Stimulated activated naive CD4-positive, alpha-beta T cell (primary cell): Measurements from ENCODE around the gene RNF157.
"Not testable (repeated sequence)": the region's sequence is repeated elsewhere in the genome, so short reads cannot be mapped to it uniquely, and the experiment has no call there.

Source experiments
- DNase-seq, 6 experiments: peaks; one replicate each; lab custom pipeline; 2025; lab: John Stamatoyannopoulos, UW

The RNF157 gene

DNA sequence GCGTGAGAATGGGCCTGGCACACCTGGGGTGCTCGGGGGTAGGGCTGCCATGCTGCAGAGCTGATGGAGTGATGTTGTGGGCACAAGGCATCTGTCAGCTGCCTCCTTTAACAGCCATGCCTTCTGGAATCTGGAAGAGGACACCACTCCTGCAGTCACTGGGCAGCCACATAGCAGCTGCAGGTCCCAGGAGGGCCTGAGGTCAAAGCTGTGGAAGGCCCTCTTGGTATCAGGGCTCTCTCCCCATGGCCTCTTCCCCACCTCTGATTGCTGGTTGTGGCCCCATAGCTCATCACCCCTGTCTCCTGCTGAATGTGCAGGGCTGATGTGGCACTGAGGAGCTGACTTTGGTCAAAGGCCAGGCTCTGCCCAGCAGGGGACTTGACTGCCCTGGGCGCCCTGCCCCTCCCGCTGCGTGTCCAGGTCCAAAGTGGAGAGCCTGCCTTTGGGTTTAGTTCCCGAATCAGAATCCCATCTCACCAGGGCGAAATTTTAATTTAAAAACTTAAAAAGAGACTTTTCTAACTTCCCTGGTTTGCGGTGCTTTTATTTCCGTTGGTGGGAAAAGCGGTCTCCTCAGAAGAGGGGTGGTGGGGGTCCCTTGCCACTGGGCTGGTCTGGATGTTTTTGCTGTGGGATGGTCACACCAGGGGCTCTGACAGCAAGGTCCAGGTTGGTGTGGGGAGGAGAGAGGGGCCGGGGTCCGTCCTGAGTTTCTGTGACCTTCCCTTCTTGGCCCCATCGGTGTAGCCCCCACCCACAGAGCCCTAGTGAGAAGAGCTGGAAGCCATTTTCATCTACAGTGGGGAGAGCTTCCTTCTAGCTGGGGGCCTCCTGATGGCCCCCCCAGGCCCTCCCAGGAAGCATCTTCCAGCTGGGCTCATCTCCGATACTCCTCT lies 30.7 kb upstream of the RNF157 start:
- DNase-seq, result peak in 4 of 6 experiments; percentile 19 to 43 (median 36)

DNA sequence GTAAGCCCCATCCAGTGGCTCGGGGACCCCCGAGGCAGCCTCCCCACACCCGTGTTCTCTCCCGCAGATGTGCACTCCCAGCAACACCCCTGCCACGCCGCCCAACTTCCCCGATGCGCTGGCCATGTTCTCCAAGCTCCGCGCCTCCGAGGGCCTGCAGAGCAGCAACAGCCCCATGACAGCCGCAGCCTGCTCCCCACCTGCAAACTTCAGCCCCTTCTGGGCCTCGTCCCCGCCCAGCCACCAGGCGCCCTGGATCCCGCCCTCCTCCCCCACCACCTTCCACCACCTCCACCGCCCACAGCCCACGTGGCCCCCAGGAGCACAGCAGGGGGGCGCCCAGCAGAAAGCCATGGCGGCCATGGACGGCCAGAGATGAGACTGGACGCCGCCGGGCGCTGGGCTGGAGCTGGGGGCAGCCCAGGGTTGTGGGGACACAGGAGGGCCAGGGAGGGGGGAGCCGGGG lies 29.9 kb upstream of the RNF157 start:
- peak in 2 of 6 experiments; percentile 11 to 31 for DNase-seq

DNA sequence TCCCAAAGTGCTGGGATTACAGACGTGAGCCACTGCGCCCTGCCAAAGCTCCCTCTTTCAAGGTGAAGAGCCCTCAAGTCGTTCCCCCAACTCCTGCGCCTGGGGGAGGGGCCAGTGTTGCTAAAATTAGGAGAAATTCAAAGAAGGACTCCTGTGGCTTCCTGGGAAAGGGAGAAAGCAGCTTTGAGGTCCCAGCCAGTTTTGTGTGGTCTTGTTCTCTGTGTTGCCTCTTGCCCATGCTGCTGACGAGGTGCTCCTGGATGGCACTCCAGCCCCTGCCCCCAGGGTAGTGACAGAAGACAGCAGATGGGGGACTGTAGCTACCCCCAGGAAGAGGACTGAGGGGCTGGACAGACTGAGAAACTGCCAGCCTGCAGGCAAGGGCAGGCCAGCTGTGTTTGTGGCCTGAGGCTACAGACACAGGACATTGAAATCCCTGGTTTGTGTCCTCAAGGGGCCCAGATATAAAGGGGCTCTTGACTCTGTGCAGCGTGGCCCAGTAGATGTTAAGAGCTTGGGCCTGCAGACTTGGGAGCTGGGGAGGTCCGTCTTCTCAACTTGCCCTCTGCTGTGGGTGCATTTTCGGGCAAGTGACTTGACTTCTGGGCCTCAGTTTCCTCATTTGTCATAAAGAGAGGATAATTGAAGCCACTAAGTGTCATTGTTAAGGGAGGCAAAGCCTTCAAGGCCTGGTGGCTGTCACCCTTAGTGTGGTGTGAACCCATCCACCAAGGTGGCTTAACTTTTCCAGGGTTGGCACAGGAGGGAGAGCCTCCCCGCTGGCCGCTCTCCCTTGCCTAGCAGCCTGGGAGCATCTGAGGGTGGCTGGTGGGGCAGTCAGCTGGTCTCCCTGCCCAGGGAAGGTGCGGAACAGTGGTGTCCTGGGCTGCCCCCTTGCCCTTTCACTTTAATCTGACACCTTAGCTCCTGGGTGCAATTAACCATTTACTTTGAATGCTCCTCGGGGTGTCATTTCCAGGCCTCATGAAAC lies 29.0 kb upstream of the RNF157 start:
- DNase-seq, result peak in 1 of 6 experiments; percentile 13

DNA sequence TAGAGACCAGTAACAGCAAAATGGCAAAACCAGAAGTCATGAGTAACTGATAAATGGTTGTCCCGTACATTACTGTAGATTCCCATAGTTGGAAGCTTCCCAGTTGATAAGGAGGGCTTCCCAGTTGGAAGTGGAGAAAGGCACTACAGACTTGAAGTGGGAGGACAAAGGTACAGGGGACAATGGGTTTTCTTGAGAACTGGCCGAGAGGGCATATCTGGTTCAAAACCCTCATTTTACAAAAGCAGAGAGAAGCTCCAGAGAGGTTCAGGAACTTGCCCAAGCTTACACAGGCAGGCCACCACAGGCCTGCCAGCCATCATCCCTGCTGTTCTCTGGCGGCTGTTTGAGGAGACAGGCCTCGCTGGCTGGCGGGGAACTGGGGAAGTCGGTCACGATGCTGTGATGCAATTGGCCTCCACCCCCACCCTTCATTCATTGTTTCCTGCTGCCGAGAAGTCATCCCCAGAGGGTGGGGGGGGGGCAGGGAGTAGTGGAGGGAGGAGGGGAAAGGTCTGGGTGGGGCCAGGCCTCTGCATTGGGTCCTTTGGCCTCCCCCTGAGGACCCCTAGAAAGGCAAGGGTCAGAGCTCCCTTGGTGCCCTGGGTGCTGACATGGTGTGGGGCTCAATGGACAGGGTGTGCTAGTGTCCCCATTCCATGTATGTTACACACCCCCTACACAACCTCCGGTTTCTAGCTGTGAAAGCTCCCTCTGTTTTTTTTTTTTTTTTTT lies 27.9 kb upstream of the RNF157 start:
- DNase-seq, result peak; percentile 47 to 61 (median 55)

DNA sequence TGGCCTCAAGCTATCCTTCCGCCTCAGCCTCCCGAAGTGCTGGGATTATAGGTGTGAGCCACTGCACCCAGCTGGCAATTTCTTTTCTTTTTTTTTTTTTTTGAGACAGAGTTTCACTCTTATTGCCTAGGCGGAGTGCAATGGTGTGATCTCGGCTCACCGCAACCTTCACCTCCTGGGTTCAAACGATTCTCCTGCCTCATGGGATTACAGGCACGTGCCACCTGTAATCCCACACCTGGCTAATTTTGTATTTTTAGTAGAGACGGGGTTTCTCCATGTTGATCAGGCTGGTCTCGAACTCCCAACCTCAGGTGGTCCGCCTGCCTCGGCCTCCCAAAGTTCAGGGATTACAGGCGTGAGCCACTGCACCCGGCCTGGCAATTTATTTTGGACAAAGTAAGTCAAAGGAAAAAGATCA lies 27.3 kb upstream of the RNF157 start:
- DNase-seq, result not testable (repeated sequence)

DNA sequence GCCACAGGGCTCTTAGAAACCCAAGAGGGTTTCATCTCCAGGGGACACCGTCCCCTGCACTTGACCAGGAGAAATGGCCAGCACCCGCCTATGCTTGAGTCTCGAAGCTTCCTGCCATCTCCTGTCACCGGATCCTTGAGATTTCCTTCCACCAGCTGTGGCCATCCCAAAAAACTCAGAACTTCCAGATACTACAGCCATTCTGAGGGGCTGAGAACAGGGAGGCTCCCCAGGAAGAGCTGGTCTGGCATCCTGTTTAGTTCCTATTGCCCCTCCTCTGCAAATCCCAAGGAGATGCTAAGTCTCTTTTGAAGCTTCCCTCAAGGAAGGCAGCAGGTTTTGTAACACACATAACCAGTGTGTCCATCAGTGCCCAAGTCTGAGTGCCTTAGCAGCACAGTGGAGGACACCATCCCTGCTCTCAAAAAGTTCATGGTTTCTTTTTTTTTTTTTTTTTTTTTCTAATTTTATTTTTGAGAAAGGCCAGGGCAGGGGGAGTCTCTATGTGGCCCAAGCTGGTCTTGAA lies 26.8 kb upstream of the RNF157 start:
- DNase-seq, result no peak

DNA sequence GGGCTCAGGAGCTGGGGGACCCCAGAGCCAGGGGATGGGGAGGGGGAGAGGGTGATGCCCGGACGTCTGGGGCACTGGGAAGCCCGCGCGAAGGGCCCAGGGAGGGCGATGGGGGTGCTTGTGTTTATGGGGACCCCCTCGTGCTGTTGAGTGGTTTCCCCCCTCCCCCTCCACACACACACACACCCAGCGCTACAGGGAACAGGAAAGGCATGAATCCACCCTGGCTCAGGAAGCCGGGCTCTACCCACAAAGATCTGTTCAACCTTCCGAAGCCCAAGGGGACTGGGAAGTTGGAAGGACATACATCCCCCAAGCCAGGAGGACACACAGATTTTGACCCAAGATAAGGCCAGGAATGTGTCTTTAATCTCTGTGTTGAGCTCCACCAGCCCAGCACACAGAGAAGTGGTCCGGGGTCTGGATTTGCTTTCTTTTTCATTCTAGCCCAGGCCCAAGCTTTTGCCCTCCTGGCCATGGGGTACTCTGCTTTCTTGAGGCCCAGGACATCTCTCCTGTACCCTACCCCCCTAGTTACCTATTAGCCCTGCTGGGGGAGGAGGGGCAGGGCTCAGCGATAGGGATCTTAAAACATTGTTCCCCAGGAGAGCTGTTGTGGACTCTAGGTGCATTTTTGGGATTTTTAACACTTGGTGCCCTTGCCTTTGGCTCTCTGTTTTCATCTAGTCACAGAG lies 26.1 kb upstream of the RNF157 start:
- peak in 2 of 6 experiments; percentile 32 to 36 for DNase-seq

DNA sequence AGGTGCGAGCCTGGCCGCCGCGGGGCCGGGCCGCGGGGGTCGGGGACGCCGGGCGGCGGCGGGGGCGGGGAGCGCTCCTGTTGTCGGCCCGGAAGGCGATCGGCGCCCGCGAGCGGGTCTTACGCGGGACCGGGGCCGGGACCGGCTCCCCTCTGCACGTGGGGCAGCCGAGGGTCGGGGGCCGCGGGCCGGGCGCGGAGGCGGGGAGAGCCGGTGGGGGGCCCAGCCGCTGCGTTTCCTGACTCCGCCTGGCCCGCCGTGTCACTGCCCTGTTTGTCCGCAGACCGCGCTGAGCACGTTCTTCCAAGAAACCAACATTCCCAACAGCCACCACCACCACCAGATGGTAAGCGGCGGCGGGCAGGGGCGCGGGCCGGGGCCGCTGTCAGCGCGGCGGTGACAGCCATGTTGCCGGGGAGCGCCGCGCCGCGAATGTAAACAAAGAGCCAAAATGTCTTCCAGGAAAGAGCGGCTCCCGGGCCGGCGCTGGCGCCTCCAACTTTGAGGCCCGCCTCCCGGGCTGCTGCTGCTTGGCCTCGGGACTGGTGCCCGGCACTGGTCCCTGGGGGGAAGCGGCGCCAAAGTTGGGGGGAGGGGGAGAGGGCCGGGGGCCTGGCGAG lies 25.4 kb upstream of the RNF157 start:
- DNase-seq, result peak; percentile 45 to 73 (median 58)

DNA sequence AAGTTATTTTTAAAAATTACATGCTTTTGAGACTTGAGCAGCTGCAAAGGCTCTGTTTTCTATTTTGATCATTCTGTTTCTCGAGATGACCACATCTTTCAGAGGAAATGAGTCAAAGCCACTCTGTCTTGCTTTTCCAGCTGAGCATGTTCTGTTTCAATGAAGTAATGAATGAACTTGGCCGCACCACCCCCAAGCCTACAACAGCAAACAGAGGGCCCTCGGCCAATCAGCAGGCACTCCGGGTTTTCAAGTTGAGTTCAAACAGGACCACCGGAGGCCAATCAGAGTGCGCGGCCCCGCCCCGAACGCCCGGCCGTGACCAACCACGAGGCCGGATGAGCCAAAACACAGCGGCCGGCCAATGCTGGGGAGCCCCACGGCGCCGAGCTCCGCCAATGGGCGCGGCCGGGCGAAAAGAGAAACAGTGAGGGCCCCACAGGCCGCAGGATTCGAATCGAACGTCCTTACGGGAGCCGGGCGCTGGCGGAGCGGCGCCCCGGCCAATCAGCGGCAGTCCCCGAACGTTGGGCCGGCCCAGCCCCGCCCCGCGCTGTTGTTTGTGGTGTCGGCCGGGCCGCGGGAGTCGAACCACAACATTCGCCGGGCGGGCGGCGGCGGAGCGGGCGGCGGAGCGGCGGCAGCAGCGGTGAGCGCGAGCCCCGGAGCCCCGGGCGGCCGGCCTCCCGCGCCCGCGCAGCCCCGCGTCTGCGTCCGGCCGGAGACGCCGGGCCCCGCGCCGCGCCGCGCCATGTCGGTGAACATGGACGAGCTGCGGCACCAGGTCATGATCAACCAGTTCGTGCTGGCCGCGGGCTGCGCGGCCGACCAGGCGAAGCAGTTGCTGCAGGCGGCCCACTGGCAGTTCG lies 24.7 kb upstream of the RNF157 start, which contains the start of gene UBALD2:
UBALD2 (plus strand) TSS at position 594 of the 869 bp plus-strand sequence; CDS start at position 752, 158 bp downstream.
- DNase-seq, result peak; percentile 94 to 99 (median 96)

DNA sequence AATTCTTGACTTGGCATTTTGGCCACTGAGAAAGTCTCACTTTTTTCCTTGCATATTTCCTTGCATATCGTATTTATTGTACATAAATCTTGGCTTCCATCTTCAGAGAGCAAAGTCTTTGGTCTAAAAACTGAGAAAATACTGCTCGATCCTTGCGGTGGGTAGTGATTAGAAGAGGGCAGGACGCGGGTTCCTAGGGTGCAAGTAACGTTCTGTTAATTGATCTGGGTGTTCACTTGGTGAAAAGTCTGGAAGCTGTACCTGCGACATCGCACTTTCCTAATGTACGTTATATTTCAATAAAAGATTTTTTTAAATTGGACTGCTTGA lies 24.1 kb upstream of the RNF157 start:
- DNase-seq, result no peak

DNA sequence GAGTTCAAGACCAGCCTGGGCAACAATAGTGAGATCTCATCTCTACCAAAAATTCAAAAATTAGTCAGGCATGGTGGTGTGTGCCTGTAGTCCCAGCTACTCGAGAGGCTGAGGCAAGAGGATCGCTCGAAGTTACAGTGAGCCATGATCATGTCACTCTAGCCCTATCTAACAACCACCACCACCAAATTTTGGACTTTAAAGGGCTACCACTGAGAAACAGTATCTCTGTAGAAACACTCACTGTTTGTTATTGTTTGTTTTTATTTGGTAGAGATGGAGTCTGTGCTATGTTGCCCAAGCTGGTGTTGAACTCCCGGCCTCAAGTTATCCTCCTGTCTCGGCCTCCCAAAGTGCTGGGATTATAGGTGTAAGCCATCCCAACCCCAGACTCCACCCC lies 23.6 kb upstream of the RNF157 start:
- DNase-seq, result no peak

DNA sequence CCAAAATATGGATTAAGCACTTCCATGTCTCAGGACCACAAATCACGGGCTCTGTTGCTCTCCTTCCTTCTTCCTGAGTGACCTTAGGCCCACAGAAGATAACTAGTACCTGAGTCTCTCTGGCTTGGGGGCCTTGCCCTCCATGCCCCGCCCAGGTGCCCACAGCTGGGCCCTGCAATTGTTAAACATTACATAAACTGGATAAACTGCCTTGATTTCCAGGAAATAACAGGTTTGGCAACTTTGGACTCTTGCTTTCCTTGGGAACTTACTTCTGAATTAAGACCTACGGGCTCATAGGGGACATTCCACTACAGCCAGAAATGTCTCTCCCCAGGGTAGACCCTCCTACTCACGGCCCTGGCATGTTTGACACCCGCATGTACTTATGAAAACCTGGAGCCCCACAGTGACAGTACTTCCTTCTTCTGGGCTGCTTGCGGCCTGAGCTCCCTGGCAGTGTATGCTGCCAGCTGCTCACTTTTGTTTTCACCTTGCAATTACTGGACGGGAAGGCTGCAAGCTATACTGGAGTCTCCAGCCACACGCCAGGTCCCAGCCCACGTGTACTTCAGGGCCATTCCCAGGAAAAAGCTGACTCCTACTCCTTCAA lies 22.5 kb upstream of the RNF157 start:
- DNase-seq, result peak in 1 of 6 experiments; percentile 17

DNA sequence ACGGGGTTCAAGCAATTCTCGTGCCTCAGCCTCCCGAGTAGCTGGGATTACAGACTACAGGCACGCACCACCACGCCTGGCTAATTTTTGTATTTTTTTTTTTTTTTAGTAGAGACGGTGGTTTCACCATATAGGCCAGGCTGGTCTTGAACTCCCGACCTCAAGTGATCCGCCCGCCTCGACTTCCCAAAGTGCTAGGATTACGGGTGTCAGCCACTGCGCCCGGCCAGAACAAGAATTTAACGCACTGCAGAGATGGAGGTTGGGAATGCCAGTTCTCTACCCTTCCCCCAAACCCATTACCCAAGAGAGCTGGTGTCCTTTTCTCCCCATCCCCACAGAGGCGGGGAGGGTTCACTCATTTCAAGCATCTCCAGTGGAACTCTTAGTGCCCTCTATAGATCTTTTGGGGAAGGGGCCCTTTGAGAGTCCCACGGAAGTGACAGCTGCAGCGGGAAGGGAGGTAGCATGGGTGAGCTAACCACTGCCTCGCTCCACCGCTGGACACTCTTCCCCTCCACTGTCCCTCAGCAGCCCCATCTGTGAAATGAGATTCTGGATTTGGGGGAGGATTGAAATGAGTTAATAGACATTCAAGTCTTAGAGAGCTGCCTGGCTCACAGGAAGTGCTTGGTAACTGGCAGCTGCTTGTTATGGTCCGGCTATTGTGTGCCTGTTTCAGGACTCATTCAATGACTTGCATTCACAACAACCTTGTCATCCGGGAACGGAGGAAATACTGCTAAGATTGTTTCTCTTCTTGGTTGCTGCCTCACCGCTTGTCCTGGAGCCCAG lies 21.3 kb upstream of the RNF157 start:
- DNase-seq, result peak in 2 of 6 experiments; percentile 13 to 31

DNA sequence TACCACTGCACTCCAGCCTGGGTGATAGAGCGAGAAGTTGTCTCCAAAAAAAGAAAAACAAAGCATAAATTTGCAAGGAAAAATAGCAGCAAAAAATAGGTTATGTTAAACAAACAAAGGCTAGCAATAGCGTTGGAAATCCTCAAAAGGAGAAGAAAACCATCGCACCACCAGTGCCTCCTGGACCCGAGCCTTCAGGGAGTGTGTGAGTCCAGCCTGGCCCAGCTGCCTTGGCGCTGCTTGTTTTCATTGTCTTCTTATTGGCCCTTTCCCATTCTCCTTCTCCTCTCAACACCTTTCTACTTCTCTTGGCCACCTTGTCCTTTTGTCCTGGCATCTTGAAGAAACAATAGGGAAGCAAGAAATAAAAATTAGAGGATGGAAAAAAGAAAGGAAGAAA lies 20.4 kb upstream of the RNF157 start:
- DNase-seq, result no peak

DNA sequence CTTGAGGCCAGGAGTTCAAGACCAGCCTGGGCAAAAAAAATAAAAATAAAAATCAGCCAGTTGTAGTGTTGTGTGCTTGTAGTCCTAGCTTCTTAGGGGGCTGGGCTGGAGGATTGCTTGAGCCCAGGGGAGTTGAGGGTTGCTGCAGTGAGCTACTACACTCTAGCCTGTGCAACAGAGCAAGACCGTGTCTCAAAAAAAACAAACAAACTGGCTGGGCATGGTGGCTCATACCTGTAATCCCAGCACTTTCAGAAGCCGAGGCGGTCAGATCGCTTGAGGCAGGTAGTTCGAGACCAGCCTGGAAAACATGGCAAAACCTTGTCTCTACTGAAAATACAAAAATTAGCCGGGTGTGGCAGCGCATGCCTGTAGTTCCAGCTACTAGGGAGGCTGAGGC lies 19.9 kb upstream of the RNF157 start:
- no peak for DNase-seq

DNA sequence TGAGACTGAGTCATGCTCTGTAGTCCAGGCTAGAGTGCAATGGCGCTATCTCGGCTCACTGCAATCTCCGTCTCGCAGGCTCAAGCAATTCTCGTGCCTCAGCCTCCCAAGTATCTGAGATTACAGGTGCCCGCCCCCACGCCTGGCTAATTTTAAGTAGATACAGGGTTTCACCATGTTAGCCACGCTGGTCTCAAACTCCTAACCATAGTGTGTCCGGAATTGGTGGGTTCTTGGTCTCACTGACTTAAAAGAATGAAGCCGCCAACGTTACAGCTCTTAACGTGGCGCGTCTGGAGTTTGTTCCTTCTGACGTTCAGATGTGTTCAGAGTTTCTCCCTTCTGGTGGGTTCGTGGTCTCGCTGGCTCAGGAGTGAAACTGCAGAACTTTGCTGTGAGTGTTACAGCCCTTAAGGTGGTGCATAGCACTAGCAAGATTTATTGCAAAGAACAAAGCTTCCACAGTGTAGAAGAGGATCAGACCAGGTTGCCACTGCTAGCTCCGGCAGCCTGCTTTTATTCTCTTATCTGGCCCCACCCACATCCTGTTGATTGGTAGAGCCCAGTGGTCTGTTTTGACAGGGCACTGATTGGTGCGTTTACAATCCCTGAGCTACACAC lies 16.2 kb upstream of the RNF157 start:
- DNase-seq, result peak; percentile 21 to 77 (median 56)

DNA sequence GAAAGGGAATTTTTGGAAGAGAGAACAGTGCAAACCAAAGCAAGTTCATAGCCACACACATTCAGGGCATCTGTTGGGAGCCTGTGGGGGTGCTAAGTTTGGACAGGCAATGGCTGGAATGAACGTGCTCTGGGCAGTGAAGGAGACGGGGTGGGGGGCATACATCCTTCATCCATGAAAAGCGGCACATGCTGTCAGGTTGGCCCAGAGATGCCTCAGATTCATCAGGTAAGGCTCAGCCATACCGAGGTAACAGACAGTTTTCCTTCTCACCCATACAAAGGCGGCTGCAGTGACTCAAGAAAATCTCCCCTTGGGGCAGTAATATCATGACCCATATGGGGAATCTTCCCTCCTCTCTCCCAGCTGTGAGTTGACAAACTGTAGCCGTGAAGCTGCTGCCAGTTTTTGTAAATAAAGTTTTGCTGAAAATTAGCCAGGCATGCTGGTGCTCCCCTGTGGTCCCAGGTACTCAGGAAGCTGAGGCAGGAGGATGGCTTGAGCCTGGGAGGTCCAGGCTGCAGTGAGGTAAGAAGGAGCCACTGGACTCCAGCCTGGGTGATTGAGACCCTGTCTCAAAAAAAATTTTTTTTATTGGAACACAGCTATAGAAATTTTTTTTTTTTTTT lies 15.6 kb upstream of the RNF157 start:
- no peak for DNase-seq
